ENCODE data around the gene DIABLO. TPM values are rescaled to one million over a fixed set of nuclear protein-coding genes. Genes with fewer than 3 reads are reported as not detected.

Gene DIABLO
- total RNA-seq, 1 experiment from 2014 or later = 69.6 TPM

DNA sequence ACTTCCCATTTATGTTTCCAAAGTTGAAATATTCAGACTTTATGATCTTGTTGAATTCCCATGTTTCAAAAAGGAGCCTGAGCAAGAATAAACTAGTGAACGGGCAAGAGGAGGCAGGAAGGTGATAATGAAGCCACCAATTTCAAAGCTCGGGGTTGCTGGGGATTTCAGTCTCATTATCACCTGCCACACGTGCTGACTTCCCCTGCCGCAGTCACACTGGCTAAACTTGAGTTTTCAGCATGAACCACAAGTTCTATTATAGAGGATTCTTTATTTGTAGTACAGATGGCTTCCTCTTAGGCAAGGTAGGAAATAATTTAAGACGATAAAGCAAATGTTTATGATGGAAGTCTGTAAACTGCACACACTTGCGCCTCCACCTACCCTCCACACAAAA is 18.1 kb upstream of the DIABLO start:
- CTCF ChIA-PET = no interaction called here

DNA sequence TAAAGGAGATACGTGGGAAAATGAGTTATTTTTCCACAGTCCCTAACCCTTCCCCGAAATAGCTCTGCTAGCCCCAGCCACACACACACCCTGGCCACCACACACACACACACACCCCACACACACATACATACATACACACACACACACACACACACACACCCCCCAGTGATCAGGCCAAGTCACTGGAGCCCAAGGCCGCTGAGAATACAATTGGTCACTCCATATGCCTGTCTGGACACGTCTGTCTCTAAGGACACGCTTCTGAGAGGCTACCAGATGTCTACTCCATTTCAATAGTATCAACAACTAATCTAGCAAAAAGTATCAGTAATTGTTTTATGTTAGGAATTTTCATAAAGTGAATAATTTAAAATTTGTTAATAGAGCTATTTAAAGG is 13.0 kb upstream of the DIABLO start:
- Mint-ChIP-seq H3K27ac (ENCODE audit: low read depth, unreplicated experiment) (peak overlapping the region; percentile 76), H3K27me3 (ENCODE audit: insufficient read depth, unreplicated experiment) (no peaks in the 10 kb centered on the region), H3K36me3 (ENCODE audit: insufficient read depth, unreplicated experiment) (peaks cover 63% of the 10 kb centered on the region), H3K4me3 (ENCODE audit: unreplicated experiment) (no peak overlapping the region), H3K4me1 (ENCODE audit: insufficient read depth, unreplicated experiment) (peaks cover 6% of the 10 kb centered on the region), H3K9me3 (ENCODE audit: unreplicated experiment) (no peaks in the 10 kb centered on the region)
- BruUV-seq (replicated peaks) = no TSS peak
- POLR2A ChIA-PET = interaction anchor here (0.7 to 1.6 kb wide), 3 partner anchors 11 to 29 kb away, joined by 3 to 7 read pairs (median 6); partner anchors contain the start of gene DIABLO
- TF ChIP-seq, protein P1, sequence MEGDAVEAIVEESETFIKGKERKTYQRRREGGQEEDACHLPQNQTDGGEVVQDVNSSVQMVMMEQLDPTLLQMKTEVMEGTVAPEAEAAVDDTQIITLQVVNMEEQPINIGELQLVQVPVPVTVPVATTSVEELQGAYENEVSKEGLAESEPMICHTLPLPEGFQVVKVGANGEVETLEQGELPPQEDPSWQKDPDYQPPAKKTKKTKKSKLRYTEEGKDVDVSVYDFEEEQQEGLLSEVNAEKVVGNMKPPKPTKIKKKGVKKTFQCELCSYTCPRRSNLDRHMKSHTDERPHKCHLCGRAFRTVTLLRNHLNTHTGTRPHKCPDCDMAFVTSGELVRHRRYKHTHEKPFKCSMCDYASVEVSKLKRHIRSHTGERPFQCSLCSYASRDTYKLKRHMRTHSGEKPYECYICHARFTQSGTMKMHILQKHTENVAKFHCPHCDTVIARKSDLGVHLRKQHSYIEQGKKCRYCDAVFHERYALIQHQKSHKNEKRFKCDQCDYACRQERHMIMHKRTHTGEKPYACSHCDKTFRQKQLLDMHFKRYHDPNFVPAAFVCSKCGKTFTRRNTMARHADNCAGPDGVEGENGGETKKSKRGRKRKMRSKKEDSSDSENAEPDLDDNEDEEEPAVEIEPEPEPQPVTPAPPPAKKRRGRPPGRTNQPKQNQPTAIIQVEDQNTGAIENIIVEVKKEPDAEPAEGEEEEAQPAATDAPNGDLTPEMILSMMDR (IDR thresholded peaks at IDR 0.05; ENCODE audit: unreplicated experiment) = no peak
- peak; percentile 42 for DNase-seq (ENCODE audit: unreplicated experiment)
- CTCF ChIA-PET = interaction anchor here (0.6 to 1.2 kb wide), 3 partner anchors 14 to 1808 kb away, joined by 4 to 5 read pairs (median 5); no protein-coding TSS in a partner anchor
- intact Hi-C loops (cut with micrococcal nuclease) = no loop called here

More for the DNA sequence above, 18.1 kb upstream of the DIABLO start:
- no peak overlapping the region for H3K4me3 Mint-ChIP-seq (ENCODE audit: unreplicated experiment)
- H3K36me3 Mint-ChIP-seq (ENCODE audit: insufficient read depth, unreplicated experiment) = peaks cover 48% of the 10 kb centered on the region
- BruUV-seq (replicated peaks) = no TSS peak
- POLR2A ChIA-PET = interaction anchor here (0.6 to 1.8 kb wide), 4 partner anchors 9 to 79 kb away, joined by 3 to 5 read pairs (median 4); partner anchors contain the start of gene DIABLO
- H3K9me3 Mint-ChIP-seq (ENCODE audit: unreplicated experiment) = no peaks in the 10 kb centered on the region
- no peaks in the 10 kb centered on the region for H3K27me3 Mint-ChIP-seq (ENCODE audit: insufficient read depth, unreplicated experiment)
- intact Hi-C loops (cut with micrococcal nuclease) = no loop called here
- no peak overlapping the region for H3K27ac Mint-ChIP-seq (ENCODE audit: low read depth, unreplicated experiment)
- TF ChIP-seq, protein P1 (IDR thresholded peaks at IDR 0.05; ENCODE audit: unreplicated experiment) = no peak
- no peak for DNase-seq (ENCODE audit: unreplicated experiment)
- peaks cover 2% of the 10 kb centered on the region for H3K4me1 Mint-ChIP-seq (ENCODE audit: insufficient read depth, unreplicated experiment)

DNA sequence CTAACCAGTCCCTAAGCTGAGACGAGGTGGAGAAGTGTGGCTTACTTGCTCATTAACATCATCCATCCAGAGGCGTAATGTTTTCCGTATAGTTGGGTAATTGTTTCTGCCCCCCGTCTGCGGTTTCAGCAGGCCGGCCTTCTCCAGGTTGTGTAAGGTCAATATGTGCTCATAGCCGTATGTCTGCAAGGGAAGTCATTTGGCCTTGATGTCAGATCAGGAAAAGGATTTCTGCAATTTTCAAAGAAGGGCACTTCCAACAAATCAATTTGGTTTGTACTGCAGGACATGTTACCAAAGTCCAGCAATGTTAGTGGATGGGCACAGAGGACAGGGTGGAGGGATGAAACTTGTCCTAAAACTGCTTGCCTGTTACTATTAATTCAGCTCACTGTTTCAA is 9.9 kb upstream of the DIABLO start:
- Mint-ChIP-seq H3K9me3 (ENCODE audit: unreplicated experiment) (no peaks in the 10 kb centered on the region), H3K4me1 (ENCODE audit: insufficient read depth, unreplicated experiment) (peaks cover 6% of the 10 kb centered on the region), H3K36me3 (ENCODE audit: insufficient read depth, unreplicated experiment) (peaks cover 75% of the 10 kb centered on the region), H3K27me3 (ENCODE audit: insufficient read depth, unreplicated experiment) (no peaks in the 10 kb centered on the region), H3K4me3 (ENCODE audit: unreplicated experiment) (no peak overlapping the region), H3K27ac (ENCODE audit: low read depth, unreplicated experiment) (no peak overlapping the region)
- BruUV-seq (replicated peaks) = no TSS peak
- ChIA-PET CTCF (interaction anchor here (0.7 to 1.2 kb wide), 3 partner anchors 24 to 120 kb away, joined by 3 to 4 read pairs (median 4); no protein-coding TSS in a partner anchor), POLR2A (interaction anchor here (0.5 to 1.2 kb wide), 3 partner anchors 10 to 161 kb away, joined by 3 to 4 read pairs (median 3); partner anchors contain the start of gene DIABLO)
- TF ChIP-seq, protein P1 (IDR thresholded peaks at IDR 0.05; ENCODE audit: unreplicated experiment) = no peak
- intact Hi-C loops (cut with micrococcal nuclease) = no loop called here
- DNase-seq (ENCODE audit: unreplicated experiment) = no peak

DNA sequence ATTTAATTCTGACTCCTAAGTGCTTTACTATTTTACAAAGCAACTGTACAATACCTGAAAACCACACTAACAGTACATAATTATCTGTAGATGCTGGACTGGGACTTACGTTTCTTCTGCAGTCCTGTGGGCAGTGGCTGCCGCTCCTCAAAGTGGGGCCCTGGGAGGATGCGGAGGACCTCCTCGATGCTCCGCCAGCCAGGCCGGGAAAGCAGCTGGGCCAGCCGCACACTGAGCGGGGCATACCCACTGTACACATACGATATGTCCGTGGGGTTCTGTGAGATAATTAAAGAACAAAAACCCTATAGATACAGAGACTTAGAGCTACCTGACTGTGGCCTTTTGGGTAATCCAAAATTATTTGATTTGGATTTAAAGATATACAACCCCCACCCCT is 6.8 kb upstream of the DIABLO start:
- Mint-ChIP-seq H3K36me3 (ENCODE audit: insufficient read depth, unreplicated experiment) (peaks cover 60% of the 10 kb centered on the region), H3K27me3 (ENCODE audit: insufficient read depth, unreplicated experiment) (no peaks in the 10 kb centered on the region), H3K9me3 (ENCODE audit: unreplicated experiment) (no peaks in the 10 kb centered on the region), H3K4me3 (ENCODE audit: unreplicated experiment) (no peak overlapping the region), H3K4me1 (ENCODE audit: insufficient read depth, unreplicated experiment) (no peaks in the 10 kb centered on the region), H3K27ac (ENCODE audit: low read depth, unreplicated experiment) (no peak overlapping the region)
- ChIA-PET POLR2A (interaction anchor here (0.6 kb wide), 1 partner anchor 8 kb away, joined by 3 read pairs; no protein-coding TSS in a partner anchor), CTCF (interaction anchor here (0.5 to 1.1 kb wide), 2 partner anchors 110 to 1561 kb away, joined by 3 to 5 read pairs; no protein-coding TSS in a partner anchor)
- intact Hi-C loops (cut with micrococcal nuclease) = no loop called here
- no peak for DNase-seq (ENCODE audit: unreplicated experiment)
- BruUV-seq (replicated peaks) = no TSS peak
- TF ChIP-seq, protein P1 (IDR thresholded peaks at IDR 0.05; ENCODE audit: unreplicated experiment) = no peak

All from MCF 10A (cell line).